Left colon (tissue), 2 donors: ENCODE measurements around the gene TRPM5. TPM values are rescaled to one million over a fixed set of nuclear protein-coding genes. Genes with fewer than 3 reads are reported as not detected.

Source experiments
- ATAC-seq: fragments of 200-7000 bp; cut with Tn5 transposase; one replicate; pipeline ENCODE4 v1.9.1; 2020; ENCODE audit warnings: mild to moderate bottlenecking, moderate library complexity
- DNase-seq, 2 donors: peaks; one replicate each; pipeline ENCODE4 v3.0.0-alpha.2; 2020
- intact Hi-C, 2 donors: fragments of 100-400 bp; cut with DNase I in 1 of 2; cut with micrococcal nuclease in 1 of 2; formaldehyde crosslinking; loops; one replicate each; pipeline versions ENCODE4 v1.11.2 to v1.14.0; 2022; cut with DNase I, micrococcal nuclease
- total RNA-seq, 2 donors: library from RNA; stranded (reverse); fragmentation: NEBNext Ultra II Directional; extraction: Animal tissue kit (Norgen Biotek cat#: 25700); gene quantifications; one replicate each; pipeline ENCODE4 v1.2.1, GENCODE V29; 2021
- donor health status: DM: no; HTN: no; CAD: no.
- donor health status: DM: yes; HTN: yes; CAD: no.

The TRPM5 gene
- total RNA-seq, 2 donors from 2014 or later = 2.0 to 3.8 TPM

GRCh38 chr11:2459796-2460531 is 15.7 kb upstream of the TRPM5 start:
- ATAC-seq (no peak), DNase-seq (no peak)
- intact Hi-C loops = no loop called here

GRCh38 chr11:2459016-2459725 is 14.9 kb upstream of the TRPM5 start:
- ATAC-seq = peak; percentile 18
- intact Hi-C loops = no loop called here
- no peak for DNase-seq

DNA sequence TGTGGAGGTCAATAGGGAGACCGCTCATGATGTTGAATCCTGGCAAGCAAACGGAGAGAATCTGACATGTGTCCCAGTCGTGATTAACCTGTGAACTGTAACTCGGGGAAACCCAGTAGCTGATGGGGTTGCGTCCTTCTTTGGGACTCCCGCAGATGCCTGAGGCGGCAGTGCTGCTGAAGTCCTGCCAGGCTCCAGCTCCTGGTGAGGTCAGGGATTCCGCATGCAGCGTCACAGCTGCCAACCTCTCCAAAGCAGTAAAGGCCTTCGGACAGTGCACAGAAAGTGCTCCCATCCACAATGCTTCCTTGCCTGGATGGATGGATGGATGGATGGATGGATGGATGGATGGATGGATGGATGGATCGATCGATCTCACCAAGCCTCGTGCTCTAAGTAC is 14.0 kb upstream of the TRPM5 start:
- intact Hi-C loops = no loop called here
- ATAC-seq (no peak), DNase-seq (no peak)

DNA sequence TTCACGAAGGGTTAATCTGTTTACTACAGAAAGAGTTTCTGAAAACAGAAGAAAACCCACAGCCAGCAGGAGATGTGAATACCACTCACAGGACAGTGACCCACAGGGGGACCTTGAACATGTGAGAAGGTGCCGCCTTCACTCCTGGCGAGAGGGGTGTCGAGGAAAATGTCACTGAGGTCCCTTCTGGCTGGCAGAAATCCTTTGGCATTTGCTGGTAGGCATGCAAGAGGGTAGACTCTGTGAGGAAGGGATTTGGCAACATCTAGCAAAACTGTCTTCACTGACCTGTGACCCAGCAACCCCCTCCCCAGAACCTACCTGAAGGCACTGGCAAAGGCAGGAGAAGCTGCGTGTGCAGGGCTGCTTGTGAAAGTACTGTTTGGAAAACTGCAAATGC is 9.1 kb upstream of the TRPM5 start:
- no peak for ATAC-seq
- intact Hi-C loops = no loop called here
- no peak for DNase-seq

DNA sequence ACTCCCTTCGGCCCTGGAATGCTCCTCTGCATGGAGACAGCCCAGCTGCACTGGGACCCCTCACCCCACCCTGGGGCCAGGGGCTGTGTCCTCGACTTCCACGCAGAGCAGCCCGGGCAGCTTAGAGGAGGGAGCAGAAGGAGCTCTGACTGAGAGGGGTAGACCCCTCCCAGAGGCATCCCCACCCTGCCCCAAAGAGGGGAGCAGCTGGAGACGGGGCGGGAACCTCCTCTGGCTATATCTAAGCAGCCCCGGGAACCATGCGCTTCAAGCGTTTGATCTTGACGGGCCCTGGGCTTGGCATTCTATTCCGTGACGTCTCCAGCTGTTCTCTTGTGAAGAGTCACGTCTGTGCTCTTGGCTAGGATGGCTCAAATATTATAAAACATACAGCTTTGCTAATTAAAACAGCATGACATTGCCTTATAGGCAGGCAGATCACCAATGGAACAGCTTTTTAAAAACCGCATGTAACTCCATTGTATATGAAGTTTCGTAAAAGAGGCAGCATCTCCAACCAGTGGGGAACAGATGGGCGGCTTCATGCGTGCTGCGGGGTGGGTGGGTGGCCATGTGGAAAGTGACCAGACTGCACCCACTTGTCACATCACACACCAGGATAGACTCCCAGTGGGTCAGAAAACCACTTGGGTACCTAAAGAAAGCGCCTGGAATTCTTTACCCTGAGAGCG is 8.2 kb upstream of the TRPM5 start:
- ATAC-seq = no peak
- no peak for DNase-seq
- intact Hi-C loops = no loop called here

DNA sequence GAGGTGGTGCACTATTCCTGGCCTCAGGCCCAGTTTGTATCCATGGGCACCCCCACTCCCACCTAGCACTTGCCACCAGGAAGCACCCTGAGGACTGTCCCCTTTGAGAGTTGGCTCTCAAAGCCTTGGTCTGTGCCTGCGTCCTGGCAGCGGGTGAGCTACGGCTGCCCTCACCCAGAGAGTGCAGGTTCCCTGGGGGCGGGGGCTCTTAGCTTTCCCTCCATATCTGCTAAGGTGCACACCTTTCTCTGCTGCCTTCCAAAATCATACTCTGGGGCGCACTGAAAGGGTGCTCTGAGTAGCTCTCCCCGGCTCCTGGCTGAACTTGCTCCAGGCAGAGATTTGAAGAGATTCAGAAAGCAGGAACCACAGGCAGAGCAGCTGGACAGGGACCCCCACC is 7.6 kb upstream of the TRPM5 start:
- no peak for ATAC-seq
- intact Hi-C loops = no loop called here
- peak in 1 of 2 donors; percentile 14 for DNase-seq

DNA sequence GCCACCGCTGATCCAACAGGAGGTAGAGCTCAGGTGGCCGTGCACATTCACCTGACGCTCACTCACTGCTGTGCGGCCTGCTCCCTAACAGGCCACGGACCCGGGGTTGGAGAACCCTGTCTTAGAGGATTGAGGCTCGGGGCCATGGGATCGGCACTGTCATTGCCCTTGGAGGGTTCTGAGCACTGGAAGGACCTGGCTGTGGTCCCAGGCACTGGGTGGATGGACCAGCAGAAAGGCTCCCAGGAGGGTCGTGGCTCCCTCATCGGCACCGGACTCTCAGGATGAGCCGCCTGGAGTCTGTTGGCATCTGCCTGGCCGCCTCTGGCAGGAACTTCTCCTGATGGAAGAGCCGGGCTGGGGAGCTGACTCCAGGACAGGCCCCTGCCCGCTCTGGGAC is 7.0 kb upstream of the TRPM5 start:
- peak in 1 of 2 donors; percentile 17 for DNase-seq
- ATAC-seq = no peak
- intact Hi-C loops = no loop called here

GRCh38 chr11:2450321-2451041 is 6.2 kb upstream of the TRPM5 start:
- intact Hi-C loops = no loop called here
- DNase-seq (no peak), ATAC-seq (no peak)

DNA sequence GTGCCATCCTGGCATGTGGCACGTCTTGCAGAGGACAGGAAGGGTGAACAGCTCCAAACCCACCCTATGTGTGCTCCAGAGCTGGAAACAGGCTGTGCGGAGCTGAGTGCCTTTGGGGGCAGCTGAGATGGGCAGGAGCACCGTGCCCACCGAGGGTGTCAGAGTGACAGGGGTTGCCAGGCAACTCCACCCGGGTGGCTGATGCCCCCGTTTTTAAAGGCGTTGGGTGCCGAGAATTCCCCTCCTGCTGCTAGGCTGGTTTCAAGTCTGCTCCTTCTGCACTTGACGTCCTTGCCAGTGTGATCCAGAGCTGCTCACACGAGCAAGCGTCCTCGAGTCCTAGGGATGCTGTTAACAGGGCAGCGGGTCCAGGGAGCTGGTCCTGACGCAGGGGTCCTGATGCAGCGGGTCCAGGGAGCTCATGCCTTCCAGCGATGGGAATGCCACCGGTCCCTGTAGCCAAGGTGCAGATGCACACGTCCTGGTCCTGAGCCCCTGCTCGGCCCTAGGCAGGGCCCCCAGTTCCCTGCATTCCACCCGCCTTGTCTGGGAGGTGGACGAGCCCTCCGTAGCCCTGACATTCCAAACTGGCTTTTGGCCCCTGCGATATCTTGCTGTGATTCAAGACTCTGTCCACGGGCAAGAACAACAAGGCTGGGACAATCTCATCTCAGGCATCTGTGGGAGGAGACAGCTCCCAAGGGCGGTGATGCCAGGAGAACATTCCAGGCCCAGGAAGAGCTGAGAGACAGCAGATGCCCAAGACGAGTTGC is 5.4 kb upstream of the TRPM5 start:
- intact Hi-C loops = no loop called here
- ATAC-seq = no peak
- DNase-seq = no peak

DNA sequence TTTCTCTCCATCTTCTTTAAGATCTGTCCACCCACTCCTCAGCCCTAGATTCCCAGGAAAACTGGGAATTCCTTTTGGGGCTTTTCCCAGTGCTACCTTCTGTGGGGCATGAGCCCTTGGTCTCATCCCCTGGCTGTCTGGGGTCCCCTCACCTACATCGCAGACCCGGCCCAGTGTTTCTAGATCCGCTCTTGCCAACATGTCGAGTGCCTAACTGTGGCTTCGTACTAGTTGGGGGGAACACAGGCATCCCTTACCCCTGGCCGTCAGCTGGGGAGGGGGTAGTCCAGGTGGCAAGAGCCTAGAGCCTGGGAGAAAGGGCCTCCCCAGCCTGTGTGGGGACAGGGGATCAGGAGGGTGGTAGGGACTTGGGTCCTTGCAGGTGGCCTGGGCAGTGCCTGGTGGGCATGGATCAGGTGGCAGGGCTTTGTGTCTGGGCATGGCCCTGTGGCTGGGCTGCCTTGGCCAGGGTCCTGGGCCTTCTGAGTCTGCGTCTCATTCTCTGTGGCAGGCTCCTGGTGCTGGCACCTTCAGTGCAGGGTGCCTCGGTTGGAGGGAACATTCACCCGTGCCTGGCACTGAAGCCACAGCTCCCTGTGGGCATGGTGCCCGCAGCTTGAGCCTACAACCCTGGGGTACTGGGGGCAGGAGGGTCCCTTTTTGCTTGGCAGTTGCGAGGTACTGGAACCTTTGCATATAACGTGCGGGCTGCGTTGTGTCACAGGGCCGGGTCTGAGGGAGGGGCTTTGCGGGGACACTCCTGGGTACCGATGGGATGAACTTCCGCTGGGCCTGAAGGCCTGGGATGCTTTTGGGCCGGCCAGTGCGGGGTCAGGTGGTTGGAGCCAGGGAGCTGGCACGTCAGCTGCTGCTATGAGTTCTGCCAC is 4.6 kb upstream of the TRPM5 start:
- DNase-seq (no peak), ATAC-seq (no peak)
- intact Hi-C loops = no loop called here

- ATAC-seq (no peak), DNase-seq (no peak)
These were observed 3.8 kb upstream of the TRPM5 start for GRCh38 chr11:2447951-2448650.

DNA sequence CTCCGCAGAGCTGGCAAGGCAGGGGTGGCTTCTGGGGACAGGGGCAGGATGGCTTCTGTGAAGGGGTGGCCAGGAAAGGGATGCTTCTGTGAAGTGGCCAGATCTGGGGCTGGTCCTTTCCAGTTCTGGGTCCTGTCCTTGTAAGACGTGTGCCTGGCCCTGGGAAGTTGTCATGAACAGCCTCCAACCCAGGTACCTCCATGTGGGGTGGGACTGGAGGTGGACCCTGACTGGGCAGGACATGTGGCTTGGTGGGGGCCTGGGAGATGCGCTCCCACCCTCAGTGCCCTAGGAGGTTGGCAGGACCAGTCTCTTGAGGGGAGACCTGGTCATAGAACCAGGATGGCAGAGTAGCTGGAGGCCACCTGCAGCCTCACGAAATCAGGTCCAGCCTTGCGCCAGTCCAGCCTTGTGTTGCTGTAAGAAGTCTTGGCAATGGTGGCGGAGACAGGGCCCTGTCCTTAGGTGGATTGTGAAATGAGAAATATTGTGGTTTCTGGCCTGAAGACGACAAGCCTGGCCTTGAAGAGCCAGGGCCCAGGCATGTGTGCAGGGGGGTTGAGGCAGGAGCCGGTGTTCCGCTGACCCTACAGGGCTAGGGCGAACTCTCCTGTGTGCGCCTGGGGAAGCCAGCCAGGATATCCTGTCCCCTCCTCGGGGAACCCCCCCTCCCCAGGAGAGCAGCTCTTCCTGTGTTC is 3.1 kb upstream of the TRPM5 start:
- intact Hi-C loops = no loop called here
- DNase-seq (no peak), ATAC-seq (no peak)

More at GRCh38 chr11:2447951-2448650, 3.8 kb upstream of the TRPM5 start:
- intact Hi-C loops = no loop called here

- DNase-seq (peak in 1 of 2 donors; percentile 63), ATAC-seq (peak; percentile 10)
- intact Hi-C loops = no loop called here
These were observed 2.4 kb upstream of the TRPM5 start for GRCh38 chr11:2446590-2447252.

- ATAC-seq (peak; percentile 19), DNase-seq (peak in 1 of 2 donors; percentile 59)
- intact Hi-C loops = no loop called here
These were observed 1.6 kb upstream of the TRPM5 start for GRCh38 chr11:2445746-2446551.
